ENCODE data around the gene SCP2.

The SCP2 gene

DNA sequence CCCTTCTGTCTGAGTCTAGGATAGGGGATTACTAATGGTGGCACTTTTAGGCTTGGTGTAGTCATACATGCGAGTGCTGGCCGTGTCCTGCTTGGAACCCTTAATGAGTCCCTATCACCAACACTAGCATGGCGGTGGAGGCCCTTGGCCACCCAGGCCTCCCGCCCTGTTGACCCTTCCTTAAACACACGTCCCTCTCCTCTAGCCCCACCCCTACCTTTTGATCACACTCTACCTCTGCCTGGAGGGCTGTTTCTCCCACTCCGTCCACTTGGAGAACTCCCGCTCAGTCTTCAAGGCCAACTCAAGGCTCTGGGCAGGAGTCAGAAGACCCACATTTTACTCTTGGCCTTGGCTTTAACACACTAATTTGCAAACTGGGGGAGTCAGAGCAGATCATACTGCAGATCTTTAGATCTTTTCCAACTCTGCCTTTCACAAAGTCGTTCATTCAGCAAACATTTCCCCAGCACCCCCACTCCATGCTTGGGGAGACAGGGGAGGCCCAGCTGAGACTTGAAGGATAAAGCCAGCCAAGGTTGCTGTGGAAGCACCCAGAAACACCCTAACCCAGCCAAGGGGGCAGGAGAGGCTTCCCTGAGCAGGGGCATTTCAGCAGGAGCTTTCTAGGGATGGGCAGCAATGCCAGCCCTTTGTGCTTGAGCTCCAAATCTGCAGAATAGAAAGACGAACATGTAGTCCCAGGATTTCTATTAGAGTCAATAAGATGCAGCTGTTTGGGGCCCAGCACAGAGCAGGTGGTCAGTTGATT lies 136.9 kb downstream of the SCP2 start:
- H3K27me3 ChIP-seq (ENCODE audit: insufficient read depth, low read length), result no peaks in the 10 kb centered on the region
- H3K79me2 ChIP-seq (ENCODE audit: insufficient read depth, low read length), result no peaks in the 10 kb centered on the region
- H3K4me1 ChIP-seq (ENCODE audit: insufficient read depth, low read length, severe bottlenecking), result no peaks in the 10 kb centered on the region
- H3K9me3 ChIP-seq (ENCODE audit: low read length), result no peaks in the 10 kb centered on the region
- no peak overlapping the region for H3K9ac ChIP-seq (ENCODE audit: low read length)
- no peaks in the 10 kb centered on the region for H4K20me1 ChIP-seq (ENCODE audit: insufficient read depth, low read length)
- H3F3A ChIP-seq (ENCODE audit: insufficient read depth, low read length), result no peaks in the 10 kb centered on the region
- H3K4me3 ChIP-seq (ENCODE audit: low read depth, low read length, poor library complexity, severe bottlenecking), result no peak overlapping the region
- H3K27ac ChIP-seq (ENCODE audit: low read depth, low read length, poor library complexity, severe bottlenecking), result no peak overlapping the region
- H3K4me2 ChIP-seq (ENCODE audit: low read length), result no peak overlapping the region
- no peaks in the 10 kb centered on the region for H3K36me3 ChIP-seq (ENCODE audit: insufficient read depth, low read length)
- TF ChIP-seq EZH2 (IDR thresholded peaks at IDR 0.05; ENCODE audit: borderline replicate concordance, low read length), result no peak
- no peak for TF ChIP-seq CTCF (IDR thresholded peaks at IDR 0.05; ENCODE audit: low read length)
- H2AFZ ChIP-seq (ENCODE audit: low read length), result no peak overlapping the region
- H3K9me2 ChIP-seq (ENCODE audit: low read depth, low read length), result no peaks in the 10 kb centered on the region

DNA sequence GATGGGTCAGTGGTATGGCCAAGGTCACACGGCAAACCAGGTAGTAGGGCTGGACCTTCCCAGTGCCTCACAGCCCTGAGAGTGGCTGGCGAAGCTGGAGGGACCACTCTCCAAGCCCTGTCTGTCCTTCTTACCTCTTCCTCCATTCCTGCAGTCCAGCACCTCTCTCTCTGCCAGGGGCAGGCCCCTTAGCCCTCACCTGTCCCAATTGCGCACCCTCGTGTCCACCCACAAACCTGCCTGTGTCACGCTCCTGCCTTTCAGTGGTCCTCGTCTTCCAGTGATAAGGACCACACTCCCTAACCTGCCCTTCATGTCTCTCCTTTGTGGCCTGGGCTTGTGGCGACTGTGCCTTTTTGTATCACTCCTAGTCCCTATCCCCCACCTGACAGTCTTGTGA lies 138.3 kb downstream of the SCP2 start:
- TF ChIP-seq CTCF (IDR thresholded peaks at IDR 0.05; ENCODE audit: low read length) (no peak), EZH2 (IDR thresholded peaks at IDR 0.05; ENCODE audit: borderline replicate concordance, low read length) (no peak)
- no peak overlapping the region for H3K9ac ChIP-seq (ENCODE audit: low read length)
- H3K36me3 ChIP-seq (ENCODE audit: insufficient read depth, low read length), result no peaks in the 10 kb centered on the region
- H2AFZ ChIP-seq (ENCODE audit: low read length), result no peak overlapping the region
- H3K27ac ChIP-seq (ENCODE audit: low read depth, low read length, poor library complexity, severe bottlenecking), result no peak overlapping the region
- H3K4me2 ChIP-seq (ENCODE audit: low read length), result no peak overlapping the region
- H3K27me3 ChIP-seq (ENCODE audit: insufficient read depth, low read length), result 0 out of 2 replicates have a peak, but pooled peaks cover 3% of the 10 kb centered on the region
- no peaks in the 10 kb centered on the region for H4K20me1 ChIP-seq (ENCODE audit: insufficient read depth, low read length)
- H3K79me2 ChIP-seq (ENCODE audit: insufficient read depth, low read length), result no peaks in the 10 kb centered on the region
- no peaks in the 10 kb centered on the region for H3K4me1 ChIP-seq (ENCODE audit: insufficient read depth, low read length, severe bottlenecking)
- no peaks in the 10 kb centered on the region for H3K9me3 ChIP-seq (ENCODE audit: low read length)
- no peaks in the 10 kb centered on the region for H3K9me2 ChIP-seq (ENCODE audit: low read depth, low read length)
- no peaks in the 10 kb centered on the region for H3F3A ChIP-seq (ENCODE audit: insufficient read depth, low read length)
- no peak overlapping the region for H3K4me3 ChIP-seq (ENCODE audit: low read depth, low read length, poor library complexity, severe bottlenecking)

GRCh38 chr1:53066488-53066887 lies 139.4 kb downstream of the SCP2 start:
- H3F3A ChIP-seq (ENCODE audit: insufficient read depth, low read length), result no peaks in the 10 kb centered on the region
- no peak overlapping the region for H2AFZ ChIP-seq (ENCODE audit: low read length)
- no peak overlapping the region for H3K9ac ChIP-seq (ENCODE audit: low read length)
- no peak overlapping the region for H3K27ac ChIP-seq (ENCODE audit: low read depth, low read length, poor library complexity, severe bottlenecking)
- 0 out of 2 replicates have a peak, but pooled peaks cover 5% of the 10 kb centered on the region for H3K27me3 ChIP-seq (ENCODE audit: insufficient read depth, low read length)
- no peak overlapping the region for H3K4me3 ChIP-seq (ENCODE audit: low read depth, low read length, poor library complexity, severe bottlenecking)
- H3K4me2 ChIP-seq (ENCODE audit: low read length), result no peak overlapping the region
- no peaks in the 10 kb centered on the region for H4K20me1 ChIP-seq (ENCODE audit: insufficient read depth, low read length)
- H3K9me3 ChIP-seq (ENCODE audit: low read length), result no peaks in the 10 kb centered on the region
- TF ChIP-seq CTCF (IDR thresholded peaks at IDR 0.05; ENCODE audit: low read length) (no peak), EZH2 (IDR thresholded peaks at IDR 0.05; ENCODE audit: borderline replicate concordance, low read length) (no peak)
- H3K79me2 ChIP-seq (ENCODE audit: insufficient read depth, low read length), result no peaks in the 10 kb centered on the region
- no peaks in the 10 kb centered on the region for H3K4me1 ChIP-seq (ENCODE audit: insufficient read depth, low read length, severe bottlenecking)
- H3K9me2 ChIP-seq (ENCODE audit: low read depth, low read length), result no peaks in the 10 kb centered on the region
- no peaks in the 10 kb centered on the region for H3K36me3 ChIP-seq (ENCODE audit: insufficient read depth, low read length)
